Mesenteric fat pad (tissue), 1 donor: Measurements from ENCODE around the gene MMD. TPM values are rescaled to one million over a fixed set of nuclear protein-coding genes. Genes with fewer than 3 reads are reported as not detected.
"Not testable (repeated sequence)": the region's sequence is repeated elsewhere in the genome, so short reads cannot be mapped to it uniquely, and the experiment has no call there.

Experiments used
- DNase-seq: peaks from one replicate; pipeline ENCODE4 v3.0.0-alpha.2; 2020; ENCODE audit warnings: low spot score
- total RNA-seq: library from RNA; stranded (reverse); fragmentation: NEBNext Ultra II Directional; extraction: Animal tissue kit (Norgen Biotek cat#: 25700); gene quantifications from one replicate; pipeline ENCODE4 v1.2.1, GENCODE V29; 2021
- donor health status: DM: yes; HTN: yes; CAD: no.

MMD gene
- total RNA-seq, 1 donor from 2014 or later, result 190 TPM

GRCh38 chr17:55423535-55423934 is 1.9 kb upstream of the MMD start:
- DNase-seq, result no peak

- not testable (repeated sequence) for DNase-seq
Observed at GRCh38 chr17:55422828-55423164, 1.2 kb upstream of the MMD start.

GRCh38 chr17:55420776-55421178 is 858 bp downstream of the MMD start:
- peak; percentile 89 for DNase-seq

GRCh38 chr17:55420067-55420775 is 1.4 kb downstream of the MMD start:
- no peak for DNase-seq

- DNase-seq, result no peak
Observed at GRCh38 chr17:55418369-55419268, 3.0 kb downstream of the MMD start.

GRCh38 chr17:55417411-55418268 is 4.0 kb downstream of the MMD start:
- DNase-seq, result no peak

GRCh38 chr17:55416470-55417052 is 5.1 kb downstream of the MMD start:
- DNase-seq, result no peak

- no peak for DNase-seq
Observed at GRCh38 chr17:55416000-55416399, 5.6 kb downstream of the MMD start.

GRCh38 chr17:55414983-55415382 is 6.7 kb downstream of the MMD start:
- DNase-seq, result no peak

GRCh38 chr17:55413825-55414489 is 7.7 kb downstream of the MMD start:
- DNase-seq, result no peak

- DNase-seq, result no peak
Observed at GRCh38 chr17:55411463-55411855, 10.2 kb downstream of the MMD start.

- no peak for DNase-seq
Observed at GRCh38 chr17:55410722-55411462, 10.7 kb downstream of the MMD start.

GRCh38 chr17:55409030-55409800 is 12.4 kb downstream of the MMD start:
- DNase-seq, result no peak

- no peak for DNase-seq
Observed at GRCh38 chr17:55407641-55408566, 13.7 kb downstream of the MMD start.

GRCh38 chr17:55405600-55405999 is 16.0 kb downstream of the MMD start:
- DNase-seq, result no peak

- DNase-seq, result not testable (repeated sequence)
Observed at GRCh38 chr17:55404197-55404596, 17.4 kb downstream of the MMD start.

GRCh38 chr17:55402374-55402773 is 19.3 kb downstream of the MMD start:
- no peak for DNase-seq

- no peak for DNase-seq
Observed at GRCh38 chr17:55398689-55399088, 22.9 kb downstream of the MMD start.
